HepG2 (cell line): Measurements from ENCODE around the gene SRP72. TPM values are rescaled to one million over a fixed set of nuclear protein-coding genes. Genes with fewer than 3 reads are reported as not detected.
A peak's percentile ranks its signal among the peaks of the same experiment; 100 is the strongest.

Source experiments
- ATF7 ChIP-seq, 2 experiments: fragments of 450-650 bp in 1 of 2; sonication (generic) in 1 of 2; formaldehyde crosslinking in 1 of 2; IDR thresholded peaks; 2 replicates each; pipeline versions ENCODE4 v1.4.0 to v1.6.1; 2016 to 2020; ENCODE audit warnings: antibody characterized with exemption in 1 of 2, mild to moderate bottlenecking in 1 of 2, missing genetic modification reagents in 1 of 2
- CHD2 ChIP-seq: IDR thresholded peaks from 2 replicates; pipeline ENCODE4 v1.6.1; 2011; ENCODE audit warnings: low read depth, low read length, improper control_type of control experiment
- FOXO1 ChIP-seq: sonication (generic); formaldehyde crosslinking; IDR thresholded peaks from 2 replicates; pipeline ENCODE4 v1.4.0; 2020; ENCODE audit warnings: missing genetic modification reagents
- GABPB1 ChIP-seq: IDR thresholded peaks from 2 replicates; pipeline ENCODE4 v1.6.1; 2016; ENCODE audit warnings: mild to moderate bottlenecking, missing genetic modification reagents, moderate library complexity, missing compliant biosample characterization
- HOXA3 ChIP-seq: sonication (generic); formaldehyde crosslinking; IDR thresholded peaks from 2 replicates; pipeline ENCODE4 v1.5.0; 2020; ENCODE audit warnings: missing genetic modification reagents
- KLF12 ChIP-seq: sonication (generic); formaldehyde crosslinking; IDR thresholded peaks from 2 replicates; pipeline ENCODE4 v1.4.0; 2020; ENCODE audit warnings: missing genetic modification reagents, borderline replicate concordance
- MEIS2 ChIP-seq: sonication (generic); formaldehyde crosslinking; IDR thresholded peaks from 2 replicates; pipeline ENCODE4 v1.9.0; 2021; ENCODE audit warnings: mild to moderate bottlenecking, missing genetic modification reagents
- SMYD3 ChIP-seq: sonication (generic); formaldehyde crosslinking; IDR thresholded peaks from 2 replicates; pipeline ENCODE4 v1.8.1; 2023; ENCODE audit warnings: mild to moderate bottlenecking, missing genetic modification reagents
- SOX5 ChIP-seq: IDR thresholded peaks from 2 replicates; pipeline ENCODE4 v1.6.1; 2016; ENCODE audit warnings: borderline replicate concordance
- ZNF232 ChIP-seq: sonication (generic); formaldehyde crosslinking; IDR thresholded peaks from 2 replicates; pipeline ENCODE4 v1.4.0; 2020; ENCODE audit warnings: missing genetic modification reagents, borderline replicate concordance
- ZNF34 ChIP-seq: sonication (generic); formaldehyde crosslinking; IDR thresholded peaks from 2 replicates; pipeline ENCODE4 v1.4.0; 2020; ENCODE audit warnings: mild to moderate bottlenecking, missing genetic modification reagents, borderline replicate concordance
- ZNF446 ChIP-seq: sonication (generic); formaldehyde crosslinking; IDR thresholded peaks from 2 replicates; pipeline ENCODE4 v1.5.0; 2020; ENCODE audit warnings: mild to moderate bottlenecking, missing genetic modification reagents
- ZNF549 ChIP-seq: sonication (generic); formaldehyde crosslinking; IDR thresholded peaks from 2 replicates; pipeline ENCODE4 v1.5.0; 2020; ENCODE audit warnings: missing genetic modification reagents
- ZNF782 ChIP-seq: sonication (generic); formaldehyde crosslinking; IDR thresholded peaks from 2 replicates; pipeline ENCODE4 v1.4.0; 2020; ENCODE audit warnings: missing genetic modification reagents, mild to moderate bottlenecking, borderline replicate concordance
- polyA plus RNA-seq, 8 experiments: library from polyadenylated mRNA; depleted of rRNA in 3 of 8; stranded (reverse) in 7 of 8; unstranded in 1 of 8; fragments of >200 nt; fragmentation: Illumina TruSeq in 4 of 8; extraction: Trizol in 4 of 8; gene quantifications; 2 replicates each; pipeline versions ENCODE4 v1.2.1 to v1.2.3, GENCODE V29; 2011 to 2016; ENCODE audit warnings: low read depth in 4 of 8, missing spikeins in 1 of 8, mixed read lengths in 1 of 8; ENCODE audit not compliant: insufficient read depth in 1 of 8
- total RNA-seq, 5 experiments: library from RNA; depleted of rRNA; stranded (reverse); fragments of >200 nt; fragmentation: Illumina TruSeq; extraction: Trizol; gene quantifications; 2 replicates each; pipeline ENCODE4 v1.2.3, GENCODE V29; 2016; ENCODE audit warnings: low read depth in 1 of 5
- TF ChIP-seq, protein P1 (sequence below): sonication (generic); formaldehyde crosslinking; IDR thresholded peaks from 2 replicates; pipeline ENCODE4 v1.4.0; 2020; ENCODE audit warnings: mild to moderate bottlenecking, missing genetic modification reagents
- TF ChIP-seq, protein P2 (sequence below): sonication (generic); formaldehyde crosslinking; IDR thresholded peaks from 2 replicates; pipeline ENCODE4 v1.5.0; 2020; ENCODE audit warnings: missing genetic modification reagents
- TF ChIP-seq, protein P3 (sequence below): sonication (generic); formaldehyde crosslinking; IDR thresholded peaks from 2 replicates; pipeline ENCODE4 v1.8.1; 2023; ENCODE audit warnings: mild to moderate bottlenecking, missing genetic modification reagents
- TF ChIP-seq, protein P4 (sequence below): sonication (generic); formaldehyde crosslinking; IDR thresholded peaks from 2 replicates; pipeline ENCODE4 v1.5.0; 2020; ENCODE audit warnings: mild to moderate bottlenecking, missing genetic modification reagents, borderline replicate concordance

The SRP72 gene
- total and polyA plus RNA-seq, 2 of the 13 experiments (the other 11 are each of a cell fraction or from before 2014, with no cell fraction given) = 64.9 to 75.6 TPM

DNA sequence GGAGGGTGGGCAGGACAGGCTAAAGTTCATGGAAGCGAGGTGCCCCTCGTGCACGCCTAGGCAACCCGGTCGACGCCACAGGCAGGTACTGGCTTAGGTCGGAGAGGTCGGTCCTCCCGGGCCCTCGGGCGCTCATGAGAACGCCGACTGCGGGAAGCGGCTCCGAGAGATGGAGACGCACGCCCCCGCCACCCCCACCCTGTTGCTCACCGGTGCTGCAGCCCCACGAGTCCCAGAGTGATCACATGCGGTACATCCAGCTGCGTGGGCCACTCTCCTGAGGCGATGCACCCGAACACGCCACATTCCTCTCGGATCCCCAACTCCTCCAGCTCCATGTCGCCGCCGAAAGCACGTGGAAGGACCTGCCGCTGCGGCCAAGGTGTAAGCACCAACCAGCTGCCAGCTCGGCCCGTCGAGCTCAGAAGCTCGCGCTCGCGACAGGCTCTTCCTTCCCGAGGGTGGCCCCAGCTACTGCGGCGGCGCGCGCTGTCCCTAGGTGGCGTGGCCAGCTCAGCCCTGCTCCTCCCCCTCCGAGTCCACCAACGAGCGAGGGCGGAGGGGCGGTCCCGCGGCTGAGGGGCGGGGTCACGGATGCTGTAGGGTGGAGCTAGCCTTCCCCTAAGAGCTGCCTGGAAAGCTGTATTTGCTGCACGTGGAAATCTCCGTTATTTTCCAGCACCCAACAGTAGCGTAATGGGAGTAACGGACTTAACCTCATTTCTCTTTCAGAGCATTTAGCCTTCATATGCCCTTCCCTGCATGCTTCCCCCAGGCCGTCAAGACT, 32.1 kb upstream of the SRP72 start, which contains the start of gene PPAT (continued):
- TF ChIP-seq GABPB1 (CRISPR knock-in tag) (peak; percentile 61), ZNF446 (CRISPR knock-in tag) (0 out of 2 replicates have a peak, but pooled peaks have one; percentile 27), ZNF549 (CRISPR knock-in tag) (no peak), ZNF34 (CRISPR knock-in tag) (no peak), SMYD3 (CRISPR knock-in tag) (no peak; the same call in 1 of the 2 replicates), SOX5 (CRISPR knock-in tag) (peak; percentile 6; the same call in 1 of the 2 replicates), HOXA3 (CRISPR knock-in tag) (peak; percentile 44; the same call in 1 of the 2 replicates), ATF7 (IDR thresholded peaks at IDR 0.05) (no peak), ATF7 (CRISPR knock-in tag; IDR thresholded peaks at IDR 0.05) (0 out of 2 replicates have a peak, but pooled peaks have one; percentile 16), ZNF782 (CRISPR knock-in tag) (no peak), CHD2 (peak; percentile 85), MEIS2 (CRISPR knock-in tag) (no peak; the same call in 1 of the 2 replicates), KLF12 (CRISPR knock-in tag) (0 out of 2 replicates have a peak, but pooled peaks have one; percentile 36), FOXO1 (CRISPR knock-in tag) (no peak), ZNF232 (peak; percentile 61)
- TF ChIP-seq, protein P1, sequence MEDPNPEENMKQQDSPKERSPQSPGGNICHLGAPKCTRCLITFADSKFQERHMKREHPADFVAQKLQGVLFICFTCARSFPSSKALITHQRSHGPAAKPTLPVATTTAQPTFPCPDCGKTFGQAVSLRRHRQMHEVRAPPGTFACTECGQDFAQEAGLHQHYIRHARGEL = no peak
- TF ChIP-seq, protein P2, sequence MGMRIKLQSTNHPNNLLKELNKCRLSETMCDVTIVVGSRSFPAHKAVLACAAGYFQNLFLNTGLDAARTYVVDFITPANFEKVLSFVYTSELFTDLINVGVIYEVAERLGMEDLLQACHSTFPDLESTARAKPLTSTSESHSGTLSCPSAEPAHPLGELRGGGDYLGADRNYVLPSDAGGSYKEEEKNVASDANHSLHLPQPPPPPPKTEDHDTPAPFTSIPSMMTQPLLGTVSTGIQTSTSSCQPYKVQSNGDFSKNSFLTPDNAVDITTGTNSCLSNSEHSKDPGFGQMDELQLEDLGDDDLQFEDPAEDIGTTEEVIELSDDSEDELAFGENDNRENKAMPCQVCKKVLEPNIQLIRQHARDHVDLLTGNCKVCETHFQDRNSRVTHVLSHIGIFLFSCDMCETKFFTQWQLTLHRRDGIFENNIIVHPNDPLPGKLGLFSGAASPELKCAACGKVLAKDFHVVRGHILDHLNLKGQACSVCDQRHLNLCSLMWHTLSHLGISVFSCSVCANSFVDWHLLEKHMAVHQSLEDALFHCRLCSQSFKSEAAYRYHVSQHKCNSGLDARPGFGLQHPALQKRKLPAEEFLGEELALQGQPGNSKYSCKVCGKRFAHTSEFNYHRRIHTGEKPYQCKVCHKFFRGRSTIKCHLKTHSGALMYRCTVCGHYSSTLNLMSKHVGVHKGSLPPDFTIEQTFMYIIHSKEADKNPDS (CRISPR knock-in tag) = no peak
- TF ChIP-seq, protein P3, sequence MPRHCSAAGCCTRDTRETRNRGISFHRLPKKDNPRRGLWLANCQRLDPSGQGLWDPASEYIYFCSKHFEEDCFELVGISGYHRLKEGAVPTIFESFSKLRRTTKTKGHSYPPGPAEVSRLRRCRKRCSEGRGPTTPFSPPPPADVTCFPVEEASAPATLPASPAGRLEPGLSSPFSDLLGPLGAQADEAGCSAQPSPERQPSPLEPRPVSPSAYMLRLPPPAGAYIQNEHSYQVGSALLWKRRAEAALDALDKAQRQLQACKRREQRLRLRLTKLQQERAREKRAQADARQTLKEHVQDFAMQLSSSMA (CRISPR knock-in tag) = peak; percentile 87; the same call in 1 of the 2 replicates
- TF ChIP-seq, protein P4, sequence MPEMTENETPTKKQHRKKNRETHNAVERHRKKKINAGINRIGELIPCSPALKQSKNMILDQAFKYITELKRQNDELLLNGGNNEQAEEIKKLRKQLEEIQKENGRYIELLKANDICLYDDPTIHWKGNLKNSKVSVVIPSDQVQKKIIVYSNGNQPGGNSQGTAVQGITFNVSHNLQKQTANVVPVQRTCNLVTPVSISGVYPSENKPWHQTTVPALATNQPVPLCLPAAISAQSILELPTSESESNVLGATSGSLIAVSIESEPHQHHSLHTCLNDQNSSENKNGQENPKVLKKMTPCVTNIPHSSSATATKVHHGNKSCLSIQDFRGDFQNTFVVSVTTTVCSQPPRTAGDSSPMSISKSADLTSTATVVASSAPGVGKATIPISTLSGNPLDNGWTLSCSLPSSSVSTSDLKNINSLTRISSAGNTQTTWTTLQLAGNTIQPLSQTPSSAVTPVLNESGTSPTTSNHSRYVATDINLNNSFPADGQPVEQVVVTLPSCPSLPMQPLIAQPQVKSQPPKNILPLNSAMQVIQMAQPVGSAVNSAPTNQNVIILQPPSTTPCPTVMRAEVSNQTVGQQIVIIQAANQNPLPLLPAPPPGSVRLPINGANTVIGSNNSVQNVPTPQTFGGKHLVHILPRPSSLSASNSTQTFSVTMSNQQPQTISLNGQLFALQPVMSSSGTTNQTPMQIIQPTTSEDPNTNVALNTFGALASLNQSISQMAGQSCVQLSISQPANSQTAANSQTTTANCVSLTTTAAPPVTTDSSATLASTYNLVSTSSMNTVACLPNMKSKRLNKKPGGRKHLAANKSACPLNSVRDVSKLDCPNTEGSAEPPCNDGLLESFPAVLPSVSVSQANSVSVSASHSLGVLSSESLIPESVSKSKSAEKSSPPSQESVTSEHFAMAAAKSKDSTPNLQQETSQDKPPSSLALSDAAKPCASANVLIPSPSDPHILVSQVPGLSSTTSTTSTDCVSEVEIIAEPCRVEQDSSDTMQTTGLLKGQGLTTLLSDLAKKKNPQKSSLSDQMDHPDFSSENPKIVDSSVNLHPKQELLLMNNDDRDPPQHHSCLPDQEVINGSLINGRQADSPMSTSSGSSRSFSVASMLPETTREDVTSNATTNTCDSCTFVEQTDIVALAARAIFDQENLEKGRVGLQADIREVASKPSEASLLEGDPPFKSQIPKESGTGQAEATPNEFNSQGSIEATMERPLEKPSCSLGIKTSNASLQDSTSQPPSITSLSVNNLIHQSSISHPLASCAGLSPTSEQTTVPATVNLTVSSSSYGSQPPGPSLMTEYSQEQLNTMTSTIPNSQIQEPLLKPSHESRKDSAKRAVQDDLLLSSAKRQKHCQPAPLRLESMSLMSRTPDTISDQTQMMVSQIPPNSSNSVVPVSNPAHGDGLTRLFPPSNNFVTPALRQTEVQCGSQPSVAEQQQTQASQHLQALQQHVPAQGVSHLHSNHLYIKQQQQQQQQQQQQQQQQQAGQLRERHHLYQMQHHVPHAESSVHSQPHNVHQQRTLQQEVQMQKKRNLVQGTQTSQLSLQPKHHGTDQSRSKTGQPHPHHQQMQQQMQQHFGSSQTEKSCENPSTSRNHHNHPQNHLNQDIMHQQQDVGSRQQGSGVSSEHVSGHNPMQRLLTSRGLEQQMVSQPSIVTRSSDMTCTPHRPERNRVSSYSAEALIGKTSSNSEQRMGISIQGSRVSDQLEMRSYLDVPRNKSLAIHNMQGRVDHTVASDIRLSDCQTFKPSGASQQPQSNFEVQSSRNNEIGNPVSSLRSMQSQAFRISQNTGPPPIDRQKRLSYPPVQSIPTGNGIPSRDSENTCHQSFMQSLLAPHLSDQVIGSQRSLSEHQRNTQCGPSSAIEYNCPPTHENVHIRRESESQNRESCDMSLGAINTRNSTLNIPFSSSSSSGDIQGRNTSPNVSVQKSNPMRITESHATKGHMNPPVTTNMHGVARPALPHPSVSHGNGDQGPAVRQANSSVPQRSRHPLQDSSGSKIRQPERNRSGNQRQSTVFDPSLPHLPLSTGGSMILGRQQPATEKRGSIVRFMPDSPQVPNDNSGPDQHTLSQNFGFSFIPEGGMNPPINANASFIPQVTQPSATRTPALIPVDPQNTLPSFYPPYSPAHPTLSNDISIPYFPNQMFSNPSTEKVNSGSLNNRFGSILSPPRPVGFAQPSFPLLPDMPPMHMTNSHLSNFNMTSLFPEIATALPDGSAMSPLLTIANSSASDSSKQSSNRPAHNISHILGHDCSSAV (CRISPR knock-in tag) = no peak
